Right atrium auricular region (tissue), 2 donors: ENCODE data around the gene LRRC7. TPM values are rescaled to one million over a fixed set of nuclear protein-coding genes. Genes with fewer than 3 reads are reported as not detected.
A peak's percentile ranks its signal among the peaks of the same experiment; 100 is the strongest.

Experiments used
- DNase-seq: peaks from one replicate; pipeline ENCODE4 v3.0.0-alpha.2; 2019; ENCODE audit warnings: low spot score
- H3K27ac ChIP-seq, 2 donors: fragments of 200-600 bp; sonication (generic); 1 replicate in 1 of 2; 2 replicates in 1 of 2; pipeline ENCODE4 v1.5.1; 2016 to 2019
- H3K27me3 ChIP-seq, 2 donors: fragments of 200-600 bp; sonication (generic); one replicate each; pipeline versions ENCODE4 v1.5.1 to v1.6.0; 2017 to 2019
- H3K36me3 ChIP-seq: fragments of 200-600 bp; sonication (generic); one replicate; pipeline ENCODE4 v1.5.1; 2016
- H3K4me1 ChIP-seq, 2 donors: fragments of 200-600 bp; sonication (generic); one replicate each; pipeline versions ENCODE4 v1.5.1 to v1.6.0; 2017 to 2019
- H3K4me3 ChIP-seq, 2 donors: fragments of 200-600 bp; sonication (generic); 1 replicate in 1 of 2; 2 replicates in 1 of 2; pipeline ENCODE4 v1.5.1; 2017 to 2019; ENCODE audit warnings: mild to moderate bottlenecking in 1 of 2, moderate library complexity in 1 of 2
- H3K9me3 ChIP-seq, 2 donors: fragments of 200-600 bp; sonication (generic); one replicate each; pipeline ENCODE4 v1.5.1; 2019
- total RNA-seq, 2 donors: library from RNA; depleted of rRNA; stranded (reverse); fragments of >200 nt; gene quantifications; one replicate each; pipeline ENCODE4 v1.1.0, GENCODE V29; 2016
- TF ChIP-seq, protein P1 (sequence below), 2 donors: fragments of 200-600 bp; sonication (generic); IDR thresholded peaks; one replicate each; pipeline ENCODE4 v1.5.1; 2019; ENCODE audit warnings: antibody characterized with exemption in 2 of 2

The LRRC7 gene
- total RNA-seq, 2 donors from 2014 or later: 0.75 to 14.3 TPM

DNA sequence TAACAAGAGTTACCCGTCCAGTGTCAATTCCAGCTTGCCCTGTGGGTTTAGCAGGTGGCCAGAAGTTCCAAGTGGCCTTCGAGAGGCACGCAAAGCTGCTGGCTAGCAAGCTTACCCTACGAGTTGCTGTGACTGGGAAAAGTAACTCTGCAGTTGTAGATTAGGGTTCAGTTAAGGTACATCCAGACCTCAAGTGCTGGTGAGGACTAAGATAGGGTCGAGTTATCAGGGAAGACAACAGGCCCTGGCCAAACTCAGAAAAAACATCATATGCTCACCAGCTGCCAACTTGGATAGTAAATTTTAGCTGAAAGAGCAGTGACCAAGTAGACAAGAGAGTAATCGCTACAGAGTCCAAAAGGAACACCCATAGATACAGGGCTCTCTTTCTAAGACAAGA lies 27.7 kb upstream of the LRRC7 start:
- Histone ChIP-seq H3K4me1 (no peaks in the 10 kb centered on the region), H3K27me3 (no peaks in the 10 kb centered on the region), H3K9me3 (no peaks in the 10 kb centered on the region), H3K4me3 (no peak overlapping the region), H3K27ac (no peak overlapping the region), H3K36me3 (no peaks in the 10 kb centered on the region)
- no peak for DNase-seq
- TF ChIP-seq, protein P1, sequence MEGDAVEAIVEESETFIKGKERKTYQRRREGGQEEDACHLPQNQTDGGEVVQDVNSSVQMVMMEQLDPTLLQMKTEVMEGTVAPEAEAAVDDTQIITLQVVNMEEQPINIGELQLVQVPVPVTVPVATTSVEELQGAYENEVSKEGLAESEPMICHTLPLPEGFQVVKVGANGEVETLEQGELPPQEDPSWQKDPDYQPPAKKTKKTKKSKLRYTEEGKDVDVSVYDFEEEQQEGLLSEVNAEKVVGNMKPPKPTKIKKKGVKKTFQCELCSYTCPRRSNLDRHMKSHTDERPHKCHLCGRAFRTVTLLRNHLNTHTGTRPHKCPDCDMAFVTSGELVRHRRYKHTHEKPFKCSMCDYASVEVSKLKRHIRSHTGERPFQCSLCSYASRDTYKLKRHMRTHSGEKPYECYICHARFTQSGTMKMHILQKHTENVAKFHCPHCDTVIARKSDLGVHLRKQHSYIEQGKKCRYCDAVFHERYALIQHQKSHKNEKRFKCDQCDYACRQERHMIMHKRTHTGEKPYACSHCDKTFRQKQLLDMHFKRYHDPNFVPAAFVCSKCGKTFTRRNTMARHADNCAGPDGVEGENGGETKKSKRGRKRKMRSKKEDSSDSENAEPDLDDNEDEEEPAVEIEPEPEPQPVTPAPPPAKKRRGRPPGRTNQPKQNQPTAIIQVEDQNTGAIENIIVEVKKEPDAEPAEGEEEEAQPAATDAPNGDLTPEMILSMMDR (IDR thresholded peaks at IDR 0.05): no peak

DNA sequence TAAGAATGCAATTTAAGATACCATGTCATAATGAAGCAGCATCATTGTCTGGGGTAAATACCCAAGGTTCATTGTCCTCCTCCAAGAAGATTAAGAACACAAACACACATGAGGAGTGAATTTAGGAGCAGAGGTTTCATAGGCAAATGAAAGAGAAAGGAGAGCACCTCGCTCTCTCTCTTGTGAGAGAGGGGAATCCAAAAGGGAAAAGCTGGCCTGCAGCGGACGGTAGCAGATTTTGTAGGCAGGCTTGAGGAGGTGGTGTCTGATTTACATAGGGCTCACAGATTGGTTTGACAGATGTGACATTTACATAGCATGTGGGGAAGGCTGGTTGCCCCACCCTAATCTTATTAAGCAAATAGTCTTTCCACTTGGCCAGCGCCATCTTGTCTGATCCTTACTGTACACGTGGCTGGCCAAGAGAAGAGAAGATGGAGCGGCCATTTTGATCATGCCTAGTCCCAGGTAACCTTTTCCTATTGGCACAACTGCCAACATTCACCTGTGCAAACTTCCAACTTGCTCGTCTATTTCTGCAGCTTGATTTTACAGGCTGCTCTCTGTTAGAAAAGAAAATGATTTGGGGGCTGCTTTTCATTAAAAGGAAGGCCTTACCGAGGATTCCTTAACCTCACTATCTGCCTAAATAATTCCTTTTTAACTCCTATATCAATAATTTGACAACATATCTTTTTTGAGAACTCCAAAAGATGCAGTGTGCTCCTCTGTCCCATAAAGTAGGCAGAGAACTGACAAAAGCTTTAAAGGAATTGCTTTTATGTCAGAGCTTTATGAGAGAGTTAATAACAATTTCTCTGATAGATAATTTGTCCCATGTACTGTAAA lies 16.0 kb upstream of the LRRC7 start:
- H3K27me3 ChIP-seq: no peaks in the 10 kb centered on the region
- no peaks in the 10 kb centered on the region for H3K9me3 ChIP-seq
- no peak overlapping the region for H3K4me3 ChIP-seq
- TF ChIP-seq, protein P1 (IDR thresholded peaks at IDR 0.05): no peak
- no peak overlapping the region for H3K27ac ChIP-seq
- H3K36me3 ChIP-seq: no peaks in the 10 kb centered on the region
- DNase-seq: no peak
- no peaks in the 10 kb centered on the region for H3K4me1 ChIP-seq

DNA sequence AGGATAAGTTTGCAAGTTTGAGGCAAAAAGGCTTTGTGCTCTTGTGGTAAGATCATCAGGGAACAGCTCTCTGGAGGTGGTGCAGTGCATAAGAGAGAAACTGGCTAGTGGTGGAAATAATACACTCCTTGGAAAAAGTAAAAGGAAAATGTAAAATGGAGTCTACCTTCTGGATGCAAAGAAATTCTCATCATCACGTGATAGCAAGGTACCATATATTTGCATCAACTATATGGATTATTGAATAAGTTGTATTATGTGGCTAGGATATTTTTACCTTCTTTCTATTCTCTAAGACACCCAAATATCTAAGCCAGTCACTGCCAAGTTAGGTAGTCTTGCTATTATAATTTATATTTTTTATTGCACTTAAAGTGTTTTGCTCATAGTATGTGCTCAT lies 14.0 kb upstream of the LRRC7 start:
- no peak overlapping the region for H3K4me3 ChIP-seq
- no peaks in the 10 kb centered on the region for H3K27me3 ChIP-seq
- H3K27ac ChIP-seq: no peak overlapping the region
- H3K4me1 ChIP-seq: no peaks in the 10 kb centered on the region
- H3K9me3 ChIP-seq: no peaks in the 10 kb centered on the region
- TF ChIP-seq, protein P1 (IDR thresholded peaks at IDR 0.05): no peak
- H3K36me3 ChIP-seq: no peaks in the 10 kb centered on the region
- no peak for DNase-seq

DNA sequence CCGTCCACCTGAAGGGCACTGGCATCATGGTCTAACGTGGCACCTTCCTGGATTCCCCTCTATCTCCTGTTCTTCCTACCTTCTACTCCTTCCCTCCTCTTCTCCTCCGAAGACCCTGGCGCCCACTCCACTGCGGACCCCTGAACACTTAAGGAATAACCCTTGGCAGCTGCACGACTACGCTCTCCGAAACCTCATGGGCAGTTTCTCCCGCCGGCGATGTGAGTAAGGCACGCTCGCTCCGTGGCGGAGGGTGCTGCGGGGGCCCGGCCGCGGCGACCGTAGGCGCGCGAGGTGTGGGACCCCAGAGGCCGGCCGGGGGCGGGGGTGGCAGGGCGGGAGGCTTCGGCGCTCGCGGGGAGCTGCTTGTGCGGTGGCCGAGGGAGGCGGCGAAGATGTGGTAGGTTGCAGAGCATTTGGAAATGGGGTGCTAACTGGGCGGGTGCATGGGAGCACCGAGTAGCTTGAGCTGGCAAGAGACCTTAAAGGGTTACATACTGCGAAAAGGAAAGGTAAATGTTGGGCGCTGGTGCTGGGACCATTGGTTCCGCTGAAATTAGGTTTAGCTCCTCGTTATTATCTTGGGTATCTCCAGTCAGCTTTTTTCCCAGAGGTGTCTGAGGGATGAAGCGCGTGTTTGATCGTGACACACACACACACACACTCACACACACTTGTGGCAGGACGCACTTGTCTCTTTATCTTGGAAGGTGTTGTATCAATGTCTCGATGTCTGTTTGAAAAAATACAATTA lies 876 bp downstream of the LRRC7 start:
- DNase-seq: no peak
- peaks cover 0 to 15% of the 10 kb centered on the region in 2 donors for H3K4me1 ChIP-seq
- TF ChIP-seq, protein P1 (IDR thresholded peaks at IDR 0.05): no peak
- H3K4me3 ChIP-seq: peak overlapping the region; percentile 54 to 64
- H3K36me3 ChIP-seq: no peaks in the 10 kb centered on the region
- H3K9me3 ChIP-seq: no peaks in the 10 kb centered on the region
- no peaks in the 10 kb centered on the region for H3K27me3 ChIP-seq
- peak overlapping the region; percentile 56 to 78 for H3K27ac ChIP-seq

DNA sequence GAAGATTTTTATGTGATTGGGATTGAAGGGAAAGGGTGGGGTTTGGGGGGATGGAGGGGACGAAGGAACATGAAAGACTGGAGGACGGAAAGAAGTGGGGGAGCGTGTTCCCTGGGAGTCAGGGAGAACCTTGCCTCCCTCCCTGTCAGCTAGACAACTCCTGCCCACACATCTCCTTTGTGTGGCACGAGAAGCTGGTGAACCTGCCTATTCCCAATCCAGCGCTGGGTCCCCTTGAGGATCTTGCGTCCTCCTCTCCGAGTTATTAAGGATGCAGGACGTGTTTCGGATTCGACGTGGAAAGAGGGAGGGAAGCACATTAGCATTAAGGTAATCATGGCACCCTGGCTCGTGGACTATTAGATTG lies 1.4 kb downstream of the LRRC7 start:
- H3K27ac ChIP-seq: no peak overlapping the region

More for the DNA sequence above, 1.4 kb downstream of the LRRC7 start:
- TF ChIP-seq, protein P1 (IDR thresholded peaks at IDR 0.05): no peak
- H3K4me1 ChIP-seq: peaks cover 0 to 15% of the 10 kb centered on the region in 2 donors
- no peaks in the 10 kb centered on the region for H3K27me3 ChIP-seq
- no peaks in the 10 kb centered on the region for H3K36me3 ChIP-seq
- no peaks in the 10 kb centered on the region for H3K9me3 ChIP-seq
- peak overlapping the region; percentile 54 to 64 for H3K4me3 ChIP-seq
- no peak for DNase-seq
